Measurements from ENCODE around the gene ARID3B.
"Not testable (repeated sequence)": the region's sequence is repeated elsewhere in the genome, so short reads cannot be mapped to it uniquely, and the experiment has no call there.

The ARID3B gene

GRCh38 chr15:74568594-74568993, 27.6 kb downstream of the ARID3B start:
- no peak for DNase-seq (ENCODE audit: low read depth in 2 of 2)

GRCh38 chr15:74569731-74570070, 28.7 kb downstream of the ARID3B start:
- DNase-seq (ENCODE audit: low read depth in 2 of 2) = no peak

GRCh38 chr15:74571191-74571590, 30.2 kb downstream of the ARID3B start:
- DNase-seq (ENCODE audit: low read depth in 2 of 2) = no peak

- no peak for DNase-seq (ENCODE audit: low read depth in 2 of 2)
Observed at GRCh38 chr15:74573987-74574386, 33.0 kb downstream of the ARID3B start.

- DNase-seq (ENCODE audit: low read depth in 2 of 2) = no peak
Observed at GRCh38 chr15:74578496-74578994, 37.5 kb downstream of the ARID3B start.

GRCh38 chr15:74579001-74579400, 38.0 kb downstream of the ARID3B start:
- DNase-seq (ENCODE audit: low read depth in 2 of 2) = no peak

GRCh38 chr15:74580538-74581350, 39.7 kb downstream of the ARID3B start:
- DNase-seq (ENCODE audit: low read depth in 2 of 2) = no peak

- DNase-seq (ENCODE audit: low read depth in 2 of 2) = no peak
Observed at GRCh38 chr15:74584204-74584603, 43.2 kb downstream of the ARID3B start.

GRCh38 chr15:74584779-74585178, 43.8 kb downstream of the ARID3B start:
- DNase-seq (ENCODE audit: low read depth in 2 of 2) = no peak

GRCh38 chr15:74585191-74585590, 44.2 kb downstream of the ARID3B start:
- no peak for DNase-seq (ENCODE audit: low read depth in 2 of 2)

- no peak for DNase-seq (ENCODE audit: low read depth in 2 of 2)
Observed at GRCh38 chr15:74585857-74586256, 44.8 kb downstream of the ARID3B start.

GRCh38 chr15:74589826-74590225, 48.8 kb downstream of the ARID3B start:
- no peak for DNase-seq (ENCODE audit: low read depth in 2 of 2)

- DNase-seq (ENCODE audit: low read depth in 2 of 2) = no peak
Observed at GRCh38 chr15:74592222-74592621, 51.2 kb downstream of the ARID3B start.

GRCh38 chr15:74593122-74593521, 52.1 kb downstream of the ARID3B start:
- DNase-seq (ENCODE audit: low read depth in 2 of 2) = no peak

- DNase-seq (ENCODE audit: low read depth in 2 of 2) = no peak
Observed at GRCh38 chr15:74594455-74594854, 53.4 kb downstream of the ARID3B start.

- no peak for DNase-seq (ENCODE audit: low read depth in 2 of 2)
Observed at GRCh38 chr15:74595271-74595670, 54.3 kb downstream of the ARID3B start.

GRCh38 chr15:74596736-74597135, 55.7 kb downstream of the ARID3B start:
- DNase-seq (ENCODE audit: low read depth in 2 of 2) = not testable (repeated sequence)

GRCh38 chr15:74597146-74597705, 56.2 kb downstream of the ARID3B start:
- DNase-seq (ENCODE audit: low read depth in 2 of 2) = not testable (repeated sequence)

- DNase-seq (ENCODE audit: low read depth in 2 of 2) = peak; percentile 71 to 78
Observed at GRCh38 chr15:74598126-74598842, 57.3 kb downstream of the ARID3B start.

GRCh38 chr15:74599156-74599555, 58.1 kb downstream of the ARID3B start:
- DNase-seq (ENCODE audit: low read depth in 2 of 2) = no peak

GRCh38 chr15:74603026-74603788, 62.2 kb downstream of the ARID3B start:
- DNase-seq (ENCODE audit: low read depth in 2 of 2) = no peak
